MM.1S (cell line): ENCODE results near the gene MPZL3.

Experiments
- DNase-seq: peaks from one replicate; pipeline ENCODE4 v3.0.0-alpha.2; 2015
- H2AFZ ChIP-seq: fragments of 300-600 bp; sonication (generic); 2 replicates; pipeline ENCODE4 v1.6.0; 2016; ENCODE audit warnings: antibody characterized with exemption, low read length
- H3F3A ChIP-seq: fragments of 300-600 bp; sonication (generic); 2 replicates; pipeline ENCODE4 v1.6.1; 2016; ENCODE audit warnings: mild to moderate bottlenecking, antibody characterized with exemption, low read length, moderate library complexity, mixed read lengths; ENCODE audit not compliant: insufficient read depth
- H3K27ac ChIP-seq: fragments of 300-600 bp; sonication (generic); 2 replicates; pipeline ENCODE4 v1.5.1; 2016; ENCODE audit warnings: mild to moderate bottlenecking, low read length
- H3K27me3 ChIP-seq: fragments of 300-600 bp; sonication (generic); replicated peaks from 2 replicates; pipeline ENCODE4 v1.6.0; 2016; ENCODE audit warnings: low read length; ENCODE audit not compliant: insufficient read depth
- H3K36me3 ChIP-seq: fragments of 300-600 bp; sonication (generic); replicated peaks from 2 replicates; pipeline ENCODE4 v1.6.1; 2016; ENCODE audit warnings: mild to moderate bottlenecking, low read length, mixed read lengths; ENCODE audit not compliant: insufficient read depth
- H3K4me1 ChIP-seq: fragments of 300-600 bp; sonication (generic); 2 replicates; pipeline ENCODE4 v1.6.1; 2016; ENCODE audit warnings: low read length, mixed read lengths
- H3K4me2 ChIP-seq: fragments of 300-600 bp; sonication (generic); 2 replicates; pipeline ENCODE4 v1.6.0; 2016; ENCODE audit warnings: low read depth, low read length
- H3K4me3 ChIP-seq: fragments of 300-600 bp; sonication (generic); 2 replicates; pipeline ENCODE4 v1.5.1; 2016; ENCODE audit warnings: low read length, mixed read lengths
- H3K79me2 ChIP-seq: fragments of 300-600 bp; sonication (generic); 2 replicates; pipeline ENCODE4 v1.6.1; 2016; ENCODE audit warnings: mixed run types, low read length, mixed read lengths
- H3K9ac ChIP-seq: fragments of 300-600 bp; sonication (generic); 2 replicates; pipeline ENCODE4 v1.6.1; 2016; ENCODE audit warnings: low read length, mixed read lengths
- H3K9me2 ChIP-seq: fragments of 300-600 bp; sonication (generic); replicated peaks from 2 replicates; pipeline ENCODE4 v1.6.1; 2016; ENCODE audit warnings: mild to moderate bottlenecking, low read length, mixed read lengths; ENCODE audit not compliant: insufficient read depth
- H3K9me3 ChIP-seq: fragments of 300-600 bp; sonication (generic); replicated peaks from 2 replicates; pipeline ENCODE4 v1.6.1; 2016; ENCODE audit warnings: mild to moderate bottlenecking, low read length, mixed read lengths; ENCODE audit not compliant: insufficient read depth
- H4K20me1 ChIP-seq: fragments of 300-600 bp; sonication (generic); 2 replicates; pipeline ENCODE4 v1.6.1; 2016; ENCODE audit warnings: mild to moderate bottlenecking, low read length, moderate library complexity, mixed read lengths; ENCODE audit not compliant: insufficient read depth
- CTCF ChIP-seq: fragments of 300-600 bp; sonication (generic); IDR thresholded peaks from 2 replicates; pipeline ENCODE4 v1.5.1; 2016; ENCODE audit warnings: antibody characterized with exemption, low read length, mixed read lengths
- EZH2 ChIP-seq: fragments of 300-600 bp; sonication (generic); optimal IDR thresholded peaks from 2 replicates; pipeline ENCODE3; 2017; ENCODE audit warnings: low read depth, mild to moderate bottlenecking, antibody characterized with exemption, low read length, mixed read lengths
- EZH2phosphoT487 ChIP-seq: fragments of 300-600 bp; sonication (generic); IDR thresholded peaks from 2 replicates; pipeline ENCODE4 v1.6.1; 2018; ENCODE audit warnings: antibody characterized with exemption, low read length

The MPZL3 gene

GRCh38 chr11:118276422-118276821 is 24.3 kb upstream of the MPZL3 start:
- H3K27me3 ChIP-seq = no peaks in the 10 kb centered on the region

GRCh38 chr11:118275176-118275575 is 23.0 kb upstream of the MPZL3 start:
- Histone ChIP-seq H3K27ac (no peak overlapping the region), H3K4me1 (peaks cover 6% of the 10 kb centered on the region; the same call in 1 of the 2 replicates)

More at GRCh38 chr11:118276422-118276821, 24.3 kb upstream of the MPZL3 start:
- no peak for TF ChIP-seq EZH2phosphoT487
- TF ChIP-seq EZH2 = no peak
- no peak for TF ChIP-seq CTCF
- Histone ChIP-seq H3K79me2 (no peaks in the 10 kb centered on the region), H3K9me3 (no peaks in the 10 kb centered on the region), H3K4me2 (no peak overlapping the region), H2AFZ (no peak overlapping the region), H3K4me3 (no peak overlapping the region), H3K36me3 (no peaks in the 10 kb centered on the region), H4K20me1 (no peaks in the 10 kb centered on the region), H3K27ac (no peak overlapping the region), H3K4me1 (peaks cover 14% of the 10 kb centered on the region), H3K9ac (no peak overlapping the region), H3F3A (0 out of 2 replicates have a peak, but pooled peaks cover 3% of the 10 kb centered on the region), H3K9me2 (no peaks in the 10 kb centered on the region)
- no peak for DNase-seq

GRCh38 chr11:118274186-118274585 is 22.0 kb upstream of the MPZL3 start:
- no peaks in the 10 kb centered on the region for H4K20me1 ChIP-seq
- H3K27ac ChIP-seq = no peak overlapping the region
- H3K9ac ChIP-seq = no peak overlapping the region
- no peaks in the 10 kb centered on the region for H3K27me3 ChIP-seq
- H3K9me2 ChIP-seq = no peaks in the 10 kb centered on the region
- H3K4me3 ChIP-seq = no peak overlapping the region
- no peak overlapping the region for H3K4me2 ChIP-seq
- H2AFZ ChIP-seq = no peak overlapping the region
- TF ChIP-seq EZH2 = no peak
- TF ChIP-seq EZH2phosphoT487 = no peak
- peaks cover 6% of the 10 kb centered on the region; the same call in 1 of the 2 replicates for H3K4me1 ChIP-seq
- no peaks in the 10 kb centered on the region for H3K79me2 ChIP-seq
- H3K9me3 ChIP-seq = no peaks in the 10 kb centered on the region
- no peaks in the 10 kb centered on the region for H3K36me3 ChIP-seq
- 0 out of 2 replicates have a peak, but pooled peaks cover 3% of the 10 kb centered on the region for H3F3A ChIP-seq
- DNase-seq = no peak

More at GRCh38 chr11:118275176-118275575, 23.0 kb upstream of the MPZL3 start:
- Histone ChIP-seq H3K27me3 (no peaks in the 10 kb centered on the region), H3K4me3 (no peak overlapping the region), H3F3A (0 out of 2 replicates have a peak, but pooled peaks cover 3% of the 10 kb centered on the region), H3K9ac (no peak overlapping the region), H3K4me2 (no peak overlapping the region), H3K9me3 (no peaks in the 10 kb centered on the region), H3K9me2 (no peaks in the 10 kb centered on the region), H2AFZ (no peak overlapping the region), H3K36me3 (no peaks in the 10 kb centered on the region), H3K79me2 (no peaks in the 10 kb centered on the region), H4K20me1 (no peaks in the 10 kb centered on the region)
- no peak for DNase-seq
- TF ChIP-seq EZH2phosphoT487 = no peak
- no peak for TF ChIP-seq EZH2
- TF ChIP-seq CTCF = no peak

GRCh38 chr11:118272001-118272400 is 19.8 kb upstream of the MPZL3 start:
- no peak overlapping the region for H3K4me2 ChIP-seq
- no peaks in the 10 kb centered on the region for H3K36me3 ChIP-seq
- H2AFZ ChIP-seq = no peak overlapping the region
- no peak overlapping the region for H3K27ac ChIP-seq
- no peaks in the 10 kb centered on the region for H4K20me1 ChIP-seq
- TF ChIP-seq EZH2phosphoT487 (no peak), EZH2 (no peak), CTCF (no peak)
- no peak overlapping the region for H3K4me3 ChIP-seq
- peaks cover 1% of the 10 kb centered on the region; the same call in 1 of the 2 replicates for H3K4me1 ChIP-seq
- no peaks in the 10 kb centered on the region for H3K9me2 ChIP-seq
- H3K27me3 ChIP-seq = no peaks in the 10 kb centered on the region
- no peaks in the 10 kb centered on the region for H3F3A ChIP-seq
- DNase-seq = no peak
- no peak overlapping the region for H3K9ac ChIP-seq
- H3K79me2 ChIP-seq = no peaks in the 10 kb centered on the region
- no peaks in the 10 kb centered on the region for H3K9me3 ChIP-seq
